NB4 (cell line): ENCODE measurements around the gene PIGL.
A peak's percentile ranks its signal among the peaks of the same experiment; 100 is the strongest.
"Not testable (repeated sequence)": the region's sequence is repeated elsewhere in the genome, so short reads cannot be mapped to it uniquely, and the experiment has no call there.

ENCODE experiments used
- DNase-seq: peaks from one replicate; pipeline ENCODE4 v3.0.0; 2010; ENCODE audit warnings: low read depth
- H3K4me3 ChIP-seq: one replicate; pipeline ENCODE4 v1.5.1; 2011; ENCODE audit warnings: mild to moderate bottlenecking, low read depth, low read length, moderate library complexity
- CTCF ChIP-seq: IDR thresholded peaks from one replicate; pipeline ENCODE4 v1.5.1; 2012; ENCODE audit warnings: low read depth, low read length
- MYC ChIP-seq: IDR thresholded peaks from 2 replicates; pipeline ENCODE4 v1.6.1; 2011; ENCODE audit warnings: low read depth, low read length
- POLR2A ChIP-seq: IDR thresholded peaks from 2 replicates; pipeline ENCODE4 v1.6.1; 2011; ENCODE audit warnings: mild to moderate bottlenecking; ENCODE audit not compliant: insufficient read length; ENCODE audit errors: extremely low read depth
- TF ChIP-seq, protein P1 (sequence below): IDR thresholded peaks from 2 replicates; pipeline ENCODE4 v1.6.1; 2011; ENCODE audit warnings: low read depth, low read length

The PIGL gene

DNA sequence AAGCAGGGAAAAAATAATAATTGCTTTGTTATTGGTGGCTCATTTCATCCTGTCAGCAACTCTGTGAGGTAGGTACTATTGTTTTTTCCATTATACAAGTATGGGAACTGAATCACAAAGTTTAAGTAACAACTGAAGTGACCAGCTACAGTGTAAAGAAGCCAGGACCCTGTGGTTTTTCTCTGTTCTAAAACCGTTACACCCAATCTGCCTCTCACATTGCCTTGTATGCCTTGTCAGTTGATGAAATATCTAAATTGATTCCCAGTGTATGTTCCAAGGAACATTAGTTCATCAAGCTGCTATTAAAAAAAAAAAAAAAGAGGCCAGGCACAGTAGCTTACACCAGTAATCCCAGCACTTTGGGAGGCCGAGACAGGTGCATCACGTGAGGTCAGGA is 5.4 kb downstream of the PIGL start:
- TF ChIP-seq MYC (no peak), CTCF (no peak), POLR2A (no peak)
- TF ChIP-seq, protein P1, sequence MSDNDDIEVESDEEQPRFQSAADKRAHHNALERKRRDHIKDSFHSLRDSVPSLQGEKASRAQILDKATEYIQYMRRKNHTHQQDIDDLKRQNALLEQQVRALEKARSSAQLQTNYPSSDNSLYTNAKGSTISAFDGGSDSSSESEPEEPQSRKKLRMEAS = no peak
- no peak for DNase-seq
- H3K4me3 ChIP-seq = no peak overlapping the region

DNA sequence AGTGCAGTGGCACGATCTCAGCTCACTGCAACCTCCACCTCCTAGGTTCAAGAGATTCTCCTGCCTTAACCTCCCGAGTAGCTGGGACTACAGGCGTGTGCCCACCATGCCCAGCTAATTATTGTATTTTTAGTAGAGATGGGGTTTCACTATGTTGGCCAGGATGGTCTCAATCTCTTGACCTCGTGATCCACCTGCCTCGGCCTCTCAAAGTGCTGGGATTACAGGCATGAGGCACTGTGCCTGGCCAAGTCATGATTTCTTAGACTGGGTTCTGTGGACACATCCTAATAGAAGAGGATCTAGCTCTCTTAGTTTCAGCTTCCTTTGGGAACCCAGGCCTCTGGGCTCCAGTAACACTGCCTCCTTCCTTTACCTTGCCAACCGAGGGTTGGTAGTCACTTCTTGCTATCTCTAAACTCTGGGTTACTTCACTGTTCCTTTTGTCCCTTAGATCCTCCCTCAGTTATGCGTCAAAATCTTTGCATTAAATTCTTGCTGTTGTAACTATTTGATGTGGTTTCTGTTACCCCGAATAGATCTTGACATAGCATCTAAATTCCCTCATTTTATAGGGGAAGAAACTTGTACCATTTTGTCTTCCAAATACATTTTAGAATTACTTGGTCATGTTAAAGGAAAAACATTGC is 13.0 kb downstream of the PIGL start:
- H3K4me3 ChIP-seq, DNase-seq: not testable (repeated sequence)

DNA sequence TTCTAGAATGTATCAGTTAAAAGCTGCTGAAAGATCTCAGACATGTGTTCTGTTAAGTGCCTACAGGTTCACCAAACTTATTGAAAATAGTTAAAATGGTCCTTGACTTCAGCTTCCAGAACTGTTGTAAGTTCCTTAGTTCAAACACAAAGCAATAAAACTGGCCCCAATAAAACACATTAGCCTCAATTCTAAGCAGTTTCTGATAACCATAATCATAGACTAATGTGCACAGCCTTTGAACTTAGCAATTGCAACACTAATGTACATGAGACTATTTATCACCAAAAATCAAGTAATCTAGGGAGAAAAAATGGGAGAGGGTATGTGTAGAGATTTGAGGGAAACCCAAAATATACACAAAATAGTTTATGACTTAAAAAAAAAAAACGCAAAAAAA is 15.4 kb downstream of the PIGL start:
- DNase-seq = no peak
- TF ChIP-seq POLR2A (no peak), CTCF (no peak), MYC (no peak)
- TF ChIP-seq, protein P1 = no peak
- H3K4me3 ChIP-seq = no peak overlapping the region

- TF ChIP-seq CTCF = no peak
- TF ChIP-seq MYC = no peak
- TF ChIP-seq POLR2A = no peak
- TF ChIP-seq, protein P1 = no peak
- no peak overlapping the region for H3K4me3 ChIP-seq
- DNase-seq = no peak
Measured at GRCh38 chr17:16239931-16240330, 22.9 kb downstream of the PIGL start.

DNA sequence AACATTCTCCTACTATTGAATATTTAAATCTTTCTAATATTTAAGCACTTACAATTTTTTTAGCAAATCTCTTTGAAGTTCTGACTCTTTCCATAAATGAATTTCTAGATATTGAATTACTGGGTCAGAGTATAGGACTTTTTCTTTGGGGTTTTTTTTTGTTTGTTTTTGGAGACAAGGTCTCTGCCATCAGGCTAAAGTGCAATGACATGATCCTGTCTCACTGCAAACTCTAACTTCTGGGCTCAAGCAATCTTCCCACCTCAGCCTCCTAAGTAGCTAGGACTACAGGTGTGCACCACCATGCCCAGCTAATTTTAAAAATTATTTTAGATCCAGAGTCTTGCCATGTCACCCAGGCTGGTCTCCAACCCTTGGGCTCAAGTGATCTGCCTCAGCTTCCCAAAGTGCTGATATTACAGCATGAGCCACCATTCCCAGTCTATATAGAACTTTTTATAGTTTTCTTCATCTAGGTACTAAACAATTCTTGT is 24.9 kb downstream of the PIGL start:
- no peak overlapping the region for H3K4me3 ChIP-seq
- no peak for TF ChIP-seq POLR2A
- no peak for TF ChIP-seq MYC
- no peak for TF ChIP-seq CTCF
- no peak for DNase-seq

- TF ChIP-seq POLR2A = no peak
- TF ChIP-seq CTCF = no peak
- TF ChIP-seq, protein P1 = no peak
- TF ChIP-seq MYC = no peak
- H3K4me3 ChIP-seq = no peak overlapping the region
- peak; percentile 30 for DNase-seq
Measured at GRCh38 chr17:16243385-16243784, 26.4 kb downstream of the PIGL start.
